A549 (cell line): ENCODE results near the gene PTP4A2. TPM values are rescaled to one million over a fixed set of nuclear protein-coding genes. Genes with fewer than 3 reads are reported as not detected.

Source experiments
- ATAC-seq, 2 experiments: fragments of 200-7000 bp in 1 of 2; fragments of >200 bp in 1 of 2; cut with Nextera tagmentation in 1 of 2; cut with Tn5 transposase in 1 of 2; 3 replicates each; pipeline versions ENCODE4 v1.8.0 to v1.9.1; 2018 to 2020; ENCODE audit warnings: mild to moderate bottlenecking in 1 of 2, moderate library complexity in 1 of 2
- CTCF ChIA-PET: fragments of 300-600 bp; sonication (Branson Sonifier 250); formaldehyde crosslinking; extraction: SDS; loops from one replicate; lab custom pipeline; 2021; ENCODE audit warnings: antibody characterized with exemption, inconsistent platforms; lab: Yijun Ruan, JAX
- POLR2A ChIA-PET: fragments of 350-600 bp; formaldehyde crosslinking; extraction: SDS; loops from one replicate; lab custom pipeline; 2021; ENCODE audit warnings: antibody characterized with exemption, inconsistent platforms; lab: Yijun Ruan, JAX
- DNase-seq, 2 experiments: peaks; one replicate each; pipeline versions ENCODE4 v3.0.0 to v3.0.0-alpha.2; 2011 to 2016; ENCODE audit warnings: low read depth in 1 of 2, low spot score in 1 of 2
- FAIRE-seq: peaks from 2 replicates; lab custom pipeline; 2011; peaks lifted over from hg19 to GRCh38; lab: Jason Lieb, UNC
- H3K27ac ChIP-seq, 2 experiments: fragments of >200 bp; sonication (Bioruptor Twin); formaldehyde crosslinking; 3 replicates each; pipeline ENCODE4 v1.5.1; 2016 to 2017
- H3K4me1 ChIP-seq: fragments of >200 bp; sonication (Bioruptor Twin); formaldehyde crosslinking; 3 replicates; pipeline ENCODE4 v1.6.1; 2016
- H3K4me2 ChIP-seq: fragments of >200 bp; sonication (Bioruptor Twin); formaldehyde crosslinking; 3 replicates; pipeline ENCODE4 v1.6.1; 2016
- H3K4me3 ChIP-seq: fragments of >200 bp; sonication (Bioruptor Twin); formaldehyde crosslinking; 3 replicates; pipeline ENCODE4 v1.5.1; 2016
- H3K9me3 ChIP-seq: fragments of >200 bp; sonication (Bioruptor Twin); formaldehyde crosslinking; 3 replicates; pipeline ENCODE4 v1.6.1; 2016
- CBX2 ChIP-seq: fragments of 200-600 bp; sonication (generic); IDR thresholded peaks from 2 replicates; pipeline ENCODE4 v1.6.1; 2016; ENCODE audit warnings: low read depth, mild to moderate bottlenecking, borderline replicate concordance
- CEBPB ChIP-seq, 2 experiments: fragments of >200 bp in 1 of 2; sonication (Bioruptor Twin) in 1 of 2; formaldehyde crosslinking in 1 of 2; IDR thresholded peaks; 2 replicates each; pipeline ENCODE4 v1.6.1; 2012 to 2016
- EHMT2 ChIP-seq: fragments of 200-600 bp; sonication (generic); IDR thresholded peaks from 2 replicates; pipeline ENCODE4 v1.6.1; 2016; ENCODE audit warnings: antibody characterized with exemption, low read depth, mild to moderate bottlenecking, moderate library complexity
- FOSL2 ChIP-seq, 2 experiments: fragments of 450-650 bp in 1 of 2; fragments of >200 bp in 1 of 2; sonication (Bioruptor Twin) in 1 of 2; formaldehyde crosslinking; IDR thresholded peaks; 2 replicates each; pipeline versions ENCODE4 v1.5.0 to v1.6.1; 2016 to 2020; ENCODE audit warnings: mild to moderate bottlenecking in 1 of 2, moderate library complexity in 1 of 2
- FOXS1 ChIP-seq: fragments of 250-450 bp; sonication (Bioruptor Pico); IDR thresholded peaks from 2 replicates; pipeline ENCODE4 v1.5.0; 2020; ENCODE audit warnings: mild to moderate bottlenecking, moderate library complexity
- JUN ChIP-seq, 2 experiments: fragments of >200 bp; sonication (Bioruptor Twin); formaldehyde crosslinking; IDR thresholded peaks; 2 replicates in 1 of 2; 3 replicates in 1 of 2; pipeline ENCODE4 v1.6.1; 2016 to 2017
- MAZ ChIP-seq: fragments of 150-350 bp; IDR thresholded peaks from 2 replicates; pipeline ENCODE4 v1.6.1; 2014; ENCODE audit warnings: antibody characterized with exemption, low read depth, low read length, borderline replicate concordance
- MYC ChIP-seq: IDR thresholded peaks from 2 replicates; pipeline ENCODE4 v1.6.1; 2012; ENCODE audit warnings: mild to moderate bottlenecking, inconsistent platforms, low read length, improper control_type of control experiment, borderline replicate concordance
- NR3C1 ChIP-seq: fragments of >200 bp; sonication (Bioruptor Twin); formaldehyde crosslinking; IDR thresholded peaks from 3 replicates; pipeline ENCODE4 v1.6.1; 2017
- POLR2A ChIP-seq: IDR thresholded peaks from 2 replicates; pipeline ENCODE4 v1.6.1; 2012; ENCODE audit warnings: mild to moderate bottlenecking, low read length
- RAD21 ChIP-seq, 2 experiments: fragments of >200 bp in 1 of 2; sonication (Bioruptor Twin) in 1 of 2; formaldehyde crosslinking in 1 of 2; IDR thresholded peaks in 1 of 2; conservative IDR thresholded peaks in 1 of 2; 2 replicates in 1 of 2; 3 replicates in 1 of 2; pipeline ENCODE4 v1.6.1; 2012 to 2018; ENCODE audit warnings: inconsistent platforms in 1 of 2
- RARB ChIP-seq: fragments of 250-450 bp; sonication (Bioruptor Pico); IDR thresholded peaks from 2 replicates; pipeline ENCODE4 v1.8.0; 2021; ENCODE audit warnings: mild to moderate bottlenecking, moderate library complexity
- RCOR1 ChIP-seq: fragments of 150-350 bp; IDR thresholded peaks from 2 replicates; pipeline ENCODE4 v1.6.1; 2014; ENCODE audit warnings: antibody characterized with exemption, low read length, low read depth
- RFX5 ChIP-seq: fragments of 450-650 bp; IDR thresholded peaks from 2 replicates; pipeline ENCODE4 v1.7.1; 2014; ENCODE audit warnings: antibody characterized with exemption, mild to moderate bottlenecking, moderate library complexity
- SREBF2 ChIP-seq: fragments of 450-650 bp; IDR thresholded peaks from 2 replicates; pipeline ENCODE4 v1.6.1; 2014; ENCODE audit warnings: mild to moderate bottlenecking, moderate library complexity
- TFCP2L1 ChIP-seq: fragments of 250-450 bp; sonication (Bioruptor Pico); IDR thresholded peaks from 2 replicates; pipeline ENCODE4 v1.5.0; 2021; ENCODE audit warnings: mild to moderate bottlenecking
- TP53 ChIP-seq: fragments of 250-450 bp; sonication (Bioruptor Pico); IDR thresholded peaks from 2 replicates; pipeline ENCODE4 v1.5.0; 2021; ENCODE audit warnings: mild to moderate bottlenecking, moderate library complexity
- ZC3H11A ChIP-seq: fragments of 450-650 bp; IDR thresholded peaks from 2 replicates; pipeline ENCODE4 v1.6.1; 2014; ENCODE audit warnings: antibody characterized with exemption, mild to moderate bottlenecking
- ZNF302 ChIP-seq: fragments of 250-450 bp; sonication (Bioruptor Pico); IDR thresholded peaks from 2 replicates; pipeline ENCODE4 v1.9.0; 2021; ENCODE audit warnings: inconsistent platforms, mild to moderate bottlenecking, moderate library complexity
- WGBS: methylation state at CpG from one replicate; pipeline ENCODE4 v1.1.6; 2017; ENCODE audit errors: missing lambda C conversion rate; 5-methylcytosine and 5-hydroxymethylcytosine counted together
- polyA plus RNA-seq, 4 experiments: library from polyadenylated mRNA; depleted of rRNA in 3 of 4; stranded (reverse); fragments of >200 nt; fragmentation: RNase III in 1 of 4; extraction: RNeasy Plus Mini Kit Qiagen cat#74134 plus additional on column Dnase treatment in 1 of 4; gene quantifications; 2 replicates in 3 of 4; 3 replicates in 1 of 4; pipeline ENCODE4 v1.2.3, GENCODE V29; 2011 to 2017
- TF ChIP-seq, protein P1 (sequence below): fragments of >200 bp; sonication (Bioruptor Twin); formaldehyde crosslinking; IDR thresholded peaks from 3 replicates; pipeline ENCODE4 v1.6.1; 2016
- TF ChIP-seq, protein P2 (sequence below): fragments of 150-350 bp; IDR thresholded peaks from 2 replicates; pipeline ENCODE4 v1.6.1; 2014; ENCODE audit warnings: low read depth, mild to moderate bottlenecking, low read length
- TF ChIP-seq, protein P3 (sequence below): fragments of >200 bp; sonication (Bioruptor Twin); formaldehyde crosslinking; IDR thresholded peaks from 2 replicates; pipeline ENCODE4 v1.6.1; 2016

The PTP4A2 gene
- polyA plus RNA-seq, 2 of the 4 experiments (the other 2 are of a cell fraction): 234 to 563 TPM

DNA sequence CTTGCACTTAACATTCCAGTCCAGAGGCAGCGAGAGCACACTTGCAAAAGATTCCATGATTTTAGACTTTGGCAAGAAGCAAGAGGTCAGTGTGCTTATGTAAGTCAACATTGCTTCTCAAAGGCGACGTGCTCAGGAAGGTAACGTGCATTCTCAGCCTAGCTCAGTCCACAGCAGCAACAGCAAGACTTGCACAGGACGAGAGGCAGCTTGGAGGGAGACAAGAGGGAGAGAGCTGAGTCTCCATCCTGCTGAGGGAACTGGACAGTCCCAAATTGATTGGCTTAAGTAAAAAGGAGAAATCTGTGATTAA, 56.5 kb downstream of the PTP4A2 start:
- Histone ChIP-seq H3K4me3 (no peak overlapping the region), H3K4me2 (peak overlapping the region; percentile 52; the same call in 2 of the 3 replicates), H3K9me3 (no peaks in the 10 kb centered on the region), H3K4me1 (peaks cover 6% of the 10 kb centered on the region; the same call in 1 of the 3 replicates), H3K27ac (no peak overlapping the region)
- ATAC-seq: peak in 1 of 2 experiments; percentile 56; a peak in 3 of 6 replicates
- 25% methylated on average over 4 of the region's 5 CpGs for WGBS
- no peak for TF ChIP-seq JUN (IDR thresholded peaks at IDR 0.05)
- no peak for TF ChIP-seq RFX5
- TF ChIP-seq POLR2A: no peak
- no peak for TF ChIP-seq RARB (CRISPR knock-in tag)
- no peak for TF ChIP-seq NR3C1
- TF ChIP-seq ZC3H11A: no peak
- TF ChIP-seq, protein P1, sequence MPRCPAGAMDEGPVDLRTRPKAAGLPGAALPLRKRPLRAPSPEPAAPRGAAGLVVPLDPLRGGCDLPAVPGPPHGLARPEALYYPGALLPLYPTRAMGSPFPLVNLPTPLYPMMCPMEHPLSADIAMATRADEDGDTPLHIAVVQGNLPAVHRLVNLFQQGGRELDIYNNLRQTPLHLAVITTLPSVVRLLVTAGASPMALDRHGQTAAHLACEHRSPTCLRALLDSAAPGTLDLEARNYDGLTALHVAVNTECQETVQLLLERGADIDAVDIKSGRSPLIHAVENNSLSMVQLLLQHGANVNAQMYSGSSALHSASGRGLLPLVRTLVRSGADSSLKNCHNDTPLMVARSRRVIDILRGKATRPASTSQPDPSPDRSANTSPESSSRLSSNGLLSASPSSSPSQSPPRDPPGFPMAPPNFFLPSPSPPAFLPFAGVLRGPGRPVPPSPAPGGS: no peak
- ChIA-PET CTCF (interaction anchor here (2.2 kb wide), 1 partner anchor 82 kb away, joined by 8 read pairs; no protein-coding TSS in a partner anchor), POLR2A (no interaction called here)
- peak in 1 of 2 experiments; percentile 20 for DNase-seq
- FAIRE-seq: no peak

DNA sequence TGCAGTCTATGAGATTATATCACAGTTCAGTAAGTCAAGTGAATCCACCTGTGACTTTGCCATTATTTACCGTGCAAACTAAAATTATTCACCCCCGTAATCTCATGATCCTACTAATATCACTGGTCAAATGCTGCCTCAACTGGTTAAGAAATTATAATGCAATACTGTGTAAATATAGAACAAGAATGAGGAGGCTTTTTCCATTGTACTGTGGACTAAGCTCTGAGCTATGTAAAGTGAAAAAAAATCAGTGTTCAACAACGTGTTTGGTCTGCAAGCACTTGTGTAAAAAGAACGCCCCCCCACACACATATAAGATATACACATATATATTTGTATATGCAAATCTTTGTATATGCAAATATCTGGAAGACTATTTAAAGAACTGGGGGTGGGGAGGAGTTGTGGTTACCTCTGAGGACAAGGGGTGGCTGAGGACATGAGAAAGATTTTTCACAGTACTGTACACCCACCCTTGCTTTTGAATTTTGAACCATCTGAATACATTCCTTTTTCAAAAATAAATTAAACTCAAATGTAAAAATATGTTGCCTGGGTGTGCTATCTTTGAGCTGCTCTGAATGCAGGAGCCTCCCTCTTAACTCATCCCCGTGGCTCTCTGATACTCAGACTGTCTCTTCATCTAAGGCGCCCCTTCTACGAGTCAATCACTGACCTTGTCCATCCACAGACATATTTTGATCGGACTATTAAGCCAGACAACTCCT, 57.0 kb downstream of the PTP4A2 start:
- 33% methylated on average over 8 of the region's 8 CpGs for WGBS
- ATAC-seq (peak in 1 of 2 experiments; percentile 58; a peak in 3 of 6 replicates), FAIRE-seq (no peak), DNase-seq (no peak)
- no peak overlapping the region for H3K4me3 ChIP-seq
- CTCF ChIA-PET: interaction anchor here (1.0 to 2.2 kb wide), 3 partner anchors 66 to 83 kb away, joined by 3 to 8 read pairs (median 4); partner anchors contain the start of gene SPOCD1
- H3K27ac ChIP-seq: no peak overlapping the region
- TF ChIP-seq, protein P2, sequence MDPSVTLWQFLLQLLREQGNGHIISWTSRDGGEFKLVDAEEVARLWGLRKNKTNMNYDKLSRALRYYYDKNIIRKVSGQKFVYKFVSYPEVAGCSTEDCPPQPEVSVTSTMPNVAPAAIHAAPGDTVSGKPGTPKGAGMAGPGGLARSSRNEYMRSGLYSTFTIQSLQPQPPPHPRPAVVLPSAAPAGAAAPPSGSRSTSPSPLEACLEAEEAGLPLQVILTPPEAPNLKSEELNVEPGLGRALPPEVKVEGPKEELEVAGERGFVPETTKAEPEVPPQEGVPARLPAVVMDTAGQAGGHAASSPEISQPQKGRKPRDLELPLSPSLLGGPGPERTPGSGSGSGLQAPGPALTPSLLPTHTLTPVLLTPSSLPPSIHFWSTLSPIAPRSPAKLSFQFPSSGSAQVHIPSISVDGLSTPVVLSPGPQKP: no peak
- TF ChIP-seq SREBF2 (no peak), RARB (CRISPR knock-in tag) (no peak), CEBPB (IDR thresholded peaks at IDR 0.05) (no peak), TFCP2L1 (no peak), ZNF302 (CRISPR knock-in tag) (no peak), MAZ (no peak), FOXS1 (no peak), EHMT2 (no peak), TP53 (CRISPR knock-in tag) (no peak), RCOR1 (no peak), FOSL2 (IDR thresholded peaks at IDR 0.05) (no peak), FOSL2 (CRISPR knock-in tag; IDR thresholded peaks at IDR 0.05) (no peak), MYC (no peak), RAD21 (conservative IDR thresholded peaks at IDR 0.05 in 1 of 2, IDR thresholded peaks at IDR 0.05 in 1 of 2) (no peak), CBX2 (no peak), NR3C1 (no peak), RFX5 (no peak)
- TF ChIP-seq, protein P1: no peak
- TF ChIP-seq, protein P3, sequence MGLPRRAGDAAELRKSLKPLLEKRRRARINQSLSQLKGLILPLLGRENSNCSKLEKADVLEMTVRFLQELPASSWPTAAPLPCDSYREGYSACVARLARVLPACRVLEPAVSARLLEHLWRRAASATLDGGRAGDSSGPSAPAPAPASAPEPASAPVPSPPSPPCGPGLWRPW: no peak
- H3K9me3 ChIP-seq: no peaks in the 10 kb centered on the region
- H3K4me1 ChIP-seq: peaks cover 9% of the 10 kb centered on the region; the same call in 2 of the 3 replicates
- peak overlapping the region; percentile 52; the same call in 2 of the 3 replicates for H3K4me2 ChIP-seq
- POLR2A ChIA-PET: no interaction called here
